Inflammatory macrophage treated with lipopolysaccharide for 4 hours (primary cell): ENCODE measurements around the gene PAPSS1.
"Not testable (repeated sequence)": the region's sequence is repeated elsewhere in the genome, so short reads cannot be mapped to it uniquely, and the experiment has no call there.

Experiments
- DNase-seq: peaks from one replicate; pipeline ENCODE4 v3.0.0-alpha.2; 2020

PAPSS1 gene

GRCh38 chr4:107725281-107725859 lies 5.3 kb upstream of the PAPSS1 start:
- peak; percentile 57 for DNase-seq

- DNase-seq, result not testable (repeated sequence)
Measured at GRCh38 chr4:107723331-107723730, 3.3 kb upstream of the PAPSS1 start.

GRCh38 chr4:107721436-107722100 lies 1.5 kb upstream of the PAPSS1 start:
- DNase-seq, result no peak

GRCh38 chr4:107719207-107719921 lies 670 bp downstream of the PAPSS1 start:
- DNase-seq, result peak; percentile 69

- peak; percentile 87 for DNase-seq
Measured at GRCh38 chr4:107718351-107718965, 1.6 kb downstream of the PAPSS1 start.

GRCh38 chr4:107714256-107714655 lies 5.8 kb downstream of the PAPSS1 start:
- peak; percentile 46 for DNase-seq

GRCh38 chr4:107712236-107712635 lies 7.8 kb downstream of the PAPSS1 start:
- DNase-seq, result no peak

GRCh38 chr4:107711831-107712230 lies 8.2 kb downstream of the PAPSS1 start:
- DNase-seq, result peak; percentile 38

GRCh38 chr4:107710493-107711459 lies 9.3 kb downstream of the PAPSS1 start:
- no peak for DNase-seq

- DNase-seq, result peak; percentile 92
Measured at GRCh38 chr4:107709916-107710315, 10.1 kb downstream of the PAPSS1 start.

GRCh38 chr4:107708225-107708624 lies 11.8 kb downstream of the PAPSS1 start:
- no peak for DNase-seq

- no peak for DNase-seq
Measured at GRCh38 chr4:107705742-107706556, 14.1 kb downstream of the PAPSS1 start.

- DNase-seq, result no peak
Measured at GRCh38 chr4:107701565-107701964, 18.5 kb downstream of the PAPSS1 start.

- no peak for DNase-seq
Measured at GRCh38 chr4:107699466-107700206, 20.4 kb downstream of the PAPSS1 start.

GRCh38 chr4:107696187-107696586 lies 23.8 kb downstream of the PAPSS1 start:
- not testable (repeated sequence) for DNase-seq

GRCh38 chr4:107693132-107693531 lies 26.9 kb downstream of the PAPSS1 start:
- peak; percentile 83 for DNase-seq

- no peak for DNase-seq
Measured at GRCh38 chr4:107692202-107692601, 27.8 kb downstream of the PAPSS1 start.

- no peak for DNase-seq
Measured at GRCh38 chr4:107691378-107691777, 28.7 kb downstream of the PAPSS1 start.

- peak; percentile 20 for DNase-seq
Measured at GRCh38 chr4:107689912-107690587, 30.0 kb downstream of the PAPSS1 start.

GRCh38 chr4:107688421-107688820 lies 31.6 kb downstream of the PAPSS1 start:
- no peak for DNase-seq
